Neural cell (in vitro differentiated cells): ENCODE data around the gene PDE2A. TPM values are rescaled to one million over a fixed set of nuclear protein-coding genes. Genes with fewer than 3 reads are reported as not detected.

Experiments used
- H2AFZ ChIP-seq: fragments of 200-600, 300-800 bp; sonication (generic), shearing (Covaris generic); 2 replicates; pipeline ENCODE4 v1.6.0; 2014; ENCODE audit warnings: low read depth, mild to moderate bottlenecking, antibody characterized with exemption, low read length, moderate library complexity
- H3F3A ChIP-seq: fragments of 200-600 bp; shearing (Covaris generic); 2 replicates; pipeline ENCODE4 v1.6.1; 2016; ENCODE audit warnings: mild to moderate bottlenecking, moderate library complexity, mixed read lengths, antibody characterized with exemption, low read length; ENCODE audit not compliant: insufficient read depth, poor library complexity, severe bottlenecking
- H3K27ac ChIP-seq: fragments of 200-600, 300-800 bp; sonication (generic), shearing (Covaris generic); 2 replicates; pipeline ENCODE4 v1.5.1; 2014; ENCODE audit warnings: mild to moderate bottlenecking, low read length, moderate library complexity
- H3K27me3 ChIP-seq: fragments of 300-800, 200-600 bp; sonication (generic), shearing (Covaris generic); 2 replicates; pipeline ENCODE4 v1.6.0; 2014; ENCODE audit warnings: mild to moderate bottlenecking, low read depth, low read length, moderate library complexity; ENCODE audit not compliant: insufficient read depth
- H3K36me3 ChIP-seq: fragments of 300-800, 200-600 bp; sonication (generic), shearing (Covaris generic); 2 replicates; pipeline ENCODE4 v1.5.1; 2014; ENCODE audit warnings: mild to moderate bottlenecking, antibody characterized with exemption, low read length, moderate library complexity; ENCODE audit not compliant: insufficient read depth
- H3K4me2 ChIP-seq: fragments of 300-800, 200-600 bp; sonication (generic), shearing (Covaris generic); 2 replicates; pipeline ENCODE4 v1.6.0; 2014; ENCODE audit warnings: mild to moderate bottlenecking, low read length
- H3K4me3 ChIP-seq: fragments of 300-800, 200-600 bp; sonication (generic), shearing (Covaris generic); 2 replicates; pipeline ENCODE4 v1.5.1; 2014; ENCODE audit warnings: mild to moderate bottlenecking, low read length, moderate library complexity
- H3K79me2 ChIP-seq: fragments of 200-600 bp; shearing (Covaris generic); replicated peaks from 2 replicates; pipeline ENCODE4 v1.6.0; 2014; ENCODE audit warnings: mild to moderate bottlenecking, low read length, moderate library complexity; ENCODE audit not compliant: insufficient read depth
- H3K9ac ChIP-seq: fragments of 300-800, 200-600 bp; sonication (generic), shearing (Covaris generic); 2 replicates; pipeline ENCODE4 v1.6.1; 2016; ENCODE audit warnings: mild to moderate bottlenecking, low read length, mixed read lengths
- H3K9me2 ChIP-seq: fragments of 200-600 bp; shearing (Covaris generic); 2 replicates; pipeline ENCODE4 v1.6.1; 2016; ENCODE audit warnings: mild to moderate bottlenecking, low read length, mixed read lengths; ENCODE audit not compliant: insufficient read depth
- H3K9me3 ChIP-seq: fragments of 200-600, 300-800 bp; sonication (generic), shearing (Covaris generic); 2 replicates; pipeline ENCODE4 v1.6.1; 2016; ENCODE audit warnings: mild to moderate bottlenecking, mixed run types, low read length, moderate library complexity, mixed read lengths
- H4K20me1 ChIP-seq: fragments of 200-600 bp; shearing (Covaris generic); 2 replicates; pipeline ENCODE4 v1.6.1; 2016; ENCODE audit warnings: mild to moderate bottlenecking, mixed run types; ENCODE audit not compliant: insufficient read depth
- CTCF ChIP-seq: fragments of 450-650 bp; IDR thresholded peaks from 2 replicates; pipeline ENCODE4 v1.5.1; 2014; ENCODE audit warnings: antibody characterized with exemption, mild to moderate bottlenecking, moderate library complexity; ENCODE audit not compliant: poor library complexity, severe bottlenecking
- EP300 ChIP-seq: fragments of 450-650 bp; conservative IDR thresholded peaks from 2 replicates; pipeline ENCODE4 v1.6.1; 2014; ENCODE audit warnings: antibody characterized with exemption, mild to moderate bottlenecking, moderate library complexity; ENCODE audit not compliant: poor library complexity, severe bottlenecking
- EZH2 ChIP-seq: fragments of 200-600, 300-800 bp; shearing (Covaris generic), sonication (generic); IDR thresholded peaks from 2 replicates; pipeline ENCODE4 v1.6.1; 2014; ENCODE audit warnings: antibody characterized with exemption, low read length, borderline replicate concordance, mild to moderate bottlenecking; ENCODE audit not compliant: insufficient read depth, poor library complexity, severe bottlenecking
- MXI1 ChIP-seq: fragments of 450-650 bp; conservative IDR thresholded peaks from 2 replicates; pipeline ENCODE4 v1.6.1; 2014; ENCODE audit warnings: antibody characterized with exemption, mild to moderate bottlenecking; ENCODE audit not compliant: poor library complexity, severe bottlenecking
- POLR2AphosphoS5 ChIP-seq: IDR thresholded peaks from 2 replicates; pipeline ENCODE4 v1.6.1; 2012
- RAD21 ChIP-seq: fragments of 450-650 bp; conservative IDR thresholded peaks from 2 replicates; pipeline ENCODE4 v1.6.1; 2014; ENCODE audit warnings: antibody characterized with exemption, mild to moderate bottlenecking, moderate library complexity
- SMC3 ChIP-seq: fragments of 450-650 bp; conservative IDR thresholded peaks from 2 replicates; pipeline ENCODE4 v1.6.1; 2014; ENCODE audit warnings: antibody characterized with exemption, mild to moderate bottlenecking, moderate library complexity; ENCODE audit not compliant: poor library complexity
- TAF1 ChIP-seq: IDR thresholded peaks from 2 replicates; pipeline ENCODE4 v1.6.1; 2012; ENCODE audit warnings: low read depth
- polyA plus RNA-seq: library from polyadenylated mRNA; depleted of rRNA; stranded (reverse); fragments of >200 nt; gene quantifications from 2 replicates; pipeline ENCODE4 v1.2.3, GENCODE V29; 2014
- TF ChIP-seq, protein P1 (sequence below): IDR thresholded peaks from 2 replicates; pipeline ENCODE4 v1.6.1; 2012; ENCODE audit warnings: borderline replicate concordance

The PDE2A gene
- polyA plus RNA-seq, 1 donor from 2014 or later, result 11.6 TPM

GRCh38 chr11:72647882-72648281 is 26.3 kb downstream of the PDE2A start:
- H3K36me3 ChIP-seq, result no peaks in the 10 kb centered on the region
- no peak overlapping the region for H2AFZ ChIP-seq
- H3F3A ChIP-seq, result no peaks in the 10 kb centered on the region
- no peaks in the 10 kb centered on the region for H3K9me2 ChIP-seq
- H3K4me3 ChIP-seq, result no peak overlapping the region
- no peaks in the 10 kb centered on the region for H3K79me2 ChIP-seq
- no peak overlapping the region for H3K4me2 ChIP-seq
- TF ChIP-seq, protein P1, sequence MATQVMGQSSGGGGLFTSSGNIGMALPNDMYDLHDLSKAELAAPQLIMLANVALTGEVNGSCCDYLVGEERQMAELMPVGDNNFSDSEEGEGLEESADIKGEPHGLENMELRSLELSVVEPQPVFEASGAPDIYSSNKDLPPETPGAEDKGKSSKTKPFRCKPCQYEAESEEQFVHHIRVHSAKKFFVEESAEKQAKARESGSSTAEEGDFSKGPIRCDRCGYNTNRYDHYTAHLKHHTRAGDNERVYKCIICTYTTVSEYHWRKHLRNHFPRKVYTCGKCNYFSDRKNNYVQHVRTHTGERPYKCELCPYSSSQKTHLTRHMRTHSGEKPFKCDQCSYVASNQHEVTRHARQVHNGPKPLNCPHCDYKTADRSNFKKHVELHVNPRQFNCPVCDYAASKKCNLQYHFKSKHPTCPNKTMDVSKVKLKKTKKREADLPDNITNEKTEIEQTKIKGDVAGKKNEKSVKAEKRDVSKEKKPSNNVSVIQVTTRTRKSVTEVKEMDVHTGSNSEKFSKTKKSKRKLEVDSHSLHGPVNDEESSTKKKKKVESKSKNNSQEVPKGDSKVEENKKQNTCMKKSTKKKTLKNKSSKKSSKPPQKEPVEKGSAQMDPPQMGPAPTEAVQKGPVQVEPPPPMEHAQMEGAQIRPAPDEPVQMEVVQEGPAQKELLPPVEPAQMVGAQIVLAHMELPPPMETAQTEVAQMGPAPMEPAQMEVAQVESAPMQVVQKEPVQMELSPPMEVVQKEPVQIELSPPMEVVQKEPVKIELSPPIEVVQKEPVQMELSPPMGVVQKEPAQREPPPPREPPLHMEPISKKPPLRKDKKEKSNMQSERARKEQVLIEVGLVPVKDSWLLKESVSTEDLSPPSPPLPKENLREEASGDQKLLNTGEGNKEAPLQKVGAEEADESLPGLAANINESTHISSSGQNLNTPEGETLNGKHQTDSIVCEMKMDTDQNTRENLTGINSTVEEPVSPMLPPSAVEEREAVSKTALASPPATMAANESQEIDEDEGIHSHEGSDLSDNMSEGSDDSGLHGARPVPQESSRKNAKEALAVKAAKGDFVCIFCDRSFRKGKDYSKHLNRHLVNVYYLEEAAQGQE, result no peak
- TF ChIP-seq EZH2, result no peak
- no peak for TF ChIP-seq EP300
- no peak for TF ChIP-seq RAD21
- TF ChIP-seq TAF1, result no peak
- TF ChIP-seq MXI1, result no peak
- TF ChIP-seq POLR2AphosphoS5, result no peak
- TF ChIP-seq SMC3, result no peak
- no peak for TF ChIP-seq CTCF
- H3K9me3 ChIP-seq, result no peaks in the 10 kb centered on the region
- H4K20me1 ChIP-seq, result no peaks in the 10 kb centered on the region
- no peak overlapping the region for H3K9ac ChIP-seq
- no peak overlapping the region for H3K27ac ChIP-seq
- H3K27me3 ChIP-seq, result peaks cover 10% of the 10 kb centered on the region

DNA sequence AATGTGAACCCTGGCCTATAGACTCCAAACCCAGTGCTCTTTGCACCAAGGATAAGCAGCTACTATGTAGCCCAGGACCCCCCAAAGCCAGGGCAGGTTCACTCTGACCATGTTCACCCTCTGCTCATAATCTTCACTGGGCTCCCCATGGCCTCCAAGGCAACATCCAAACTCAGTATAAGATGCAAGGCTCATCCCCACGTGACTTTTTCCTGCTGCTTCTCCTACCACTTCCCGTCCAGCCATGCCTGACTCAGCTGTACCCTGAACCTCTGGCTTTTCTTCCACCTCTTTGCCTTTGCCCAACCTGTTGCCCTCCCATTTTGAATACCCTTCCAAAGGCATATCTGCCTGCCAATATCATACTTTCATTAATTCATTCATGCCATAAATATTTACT is 27.8 kb downstream of the PDE2A start:
- no peak overlapping the region for H3K4me2 ChIP-seq
- no peaks in the 10 kb centered on the region for H3K36me3 ChIP-seq
- H3K4me3 ChIP-seq, result no peak overlapping the region
- TF ChIP-seq EZH2 (no peak), MXI1 (no peak), CTCF (no peak), RAD21 (no peak), TAF1 (no peak), EP300 (no peak), SMC3 (no peak), POLR2AphosphoS5 (no peak)
- TF ChIP-seq, protein P1, result no peak
- H3K79me2 ChIP-seq, result no peaks in the 10 kb centered on the region
- no peaks in the 10 kb centered on the region for H3K9me3 ChIP-seq
- peaks cover 23% of the 10 kb centered on the region for H3K27me3 ChIP-seq
- no peaks in the 10 kb centered on the region for H3K9me2 ChIP-seq
- H4K20me1 ChIP-seq, result no peaks in the 10 kb centered on the region
- no peak overlapping the region for H3K9ac ChIP-seq
- H3F3A ChIP-seq, result no peaks in the 10 kb centered on the region
- no peak overlapping the region for H2AFZ ChIP-seq
- no peak overlapping the region for H3K27ac ChIP-seq
